Activated B cell treated with CpG ODN at 0.5 μM for 24 hours (primary cell): ENCODE results near the gene CNTN1. TPM values are rescaled to one million over a fixed set of nuclear protein-coding genes. Genes with fewer than 3 reads are reported as not detected.

Experiments used
- ATAC-seq: fragments of 200-7000 bp; cut with Tn5 transposase; one replicate; pipeline ENCODE4 v1.10.0; 2021; ENCODE audit warnings: low read depth, mild to moderate bottlenecking, moderate library complexity
- CTCF ChIA-PET: fragments of 350-600 bp; sonication (Branson Sonifier 250); formaldehyde crosslinking; loops from one replicate; lab custom pipeline; 2021; ENCODE audit warnings: antibody characterized with exemption; lab: Charles Lee
- POLR2A ChIA-PET: fragments of 350-600 bp; sonication (Branson Sonifier 250); formaldehyde crosslinking; loops from one replicate; lab custom pipeline; 2021; ENCODE audit warnings: antibody characterized with exemption; lab: Charles Lee
- DNase-seq: peaks from one replicate; pipeline ENCODE4 v3.0.0; 2022
- H3K27ac Mint-ChIP-seq: one replicate; pipeline ENCODE4 v1.8.0; 2020; ENCODE audit warnings: mixed read lengths
- H3K27me3 Mint-ChIP-seq: one replicate; pipeline ENCODE4 v1.8.0; 2021; ENCODE audit warnings: mixed read lengths
- H3K36me3 Mint-ChIP-seq: one replicate; pipeline ENCODE4 v1.8.0; 2021; ENCODE audit warnings: low read depth, mixed read lengths
- H3K4me1 Mint-ChIP-seq: one replicate; pipeline ENCODE4 v1.8.0; 2021; ENCODE audit warnings: mixed read lengths
- H3K4me3 Mint-ChIP-seq: one replicate; pipeline ENCODE4 v1.8.0; 2020; ENCODE audit warnings: mild to moderate bottlenecking, mixed read lengths
- H3K9me3 Mint-ChIP-seq: one replicate; pipeline ENCODE4 v1.8.0; 2020; ENCODE audit warnings: mixed read lengths
- intact Hi-C: fragments of 100-400 bp; cut with micrococcal nuclease; formaldehyde crosslinking; loops from one replicate; pipeline ENCODE4 v1.15.1; 2024
- total RNA-seq: library from RNA; stranded (reverse); gene quantifications from 2 replicates; pipeline ENCODE4 v1.2.3, GENCODE V29; 2022
- TF ChIP-seq, protein P1 (sequence below): fragments of 200-600 bp; IDR thresholded peaks from one replicate; pipeline ENCODE4 v1.8.0; 2022; ENCODE audit warnings: antibody characterized with exemption, mild to moderate bottlenecking

CNTN1 gene
- not detected in 2 replicates for total RNA-seq

DNA sequence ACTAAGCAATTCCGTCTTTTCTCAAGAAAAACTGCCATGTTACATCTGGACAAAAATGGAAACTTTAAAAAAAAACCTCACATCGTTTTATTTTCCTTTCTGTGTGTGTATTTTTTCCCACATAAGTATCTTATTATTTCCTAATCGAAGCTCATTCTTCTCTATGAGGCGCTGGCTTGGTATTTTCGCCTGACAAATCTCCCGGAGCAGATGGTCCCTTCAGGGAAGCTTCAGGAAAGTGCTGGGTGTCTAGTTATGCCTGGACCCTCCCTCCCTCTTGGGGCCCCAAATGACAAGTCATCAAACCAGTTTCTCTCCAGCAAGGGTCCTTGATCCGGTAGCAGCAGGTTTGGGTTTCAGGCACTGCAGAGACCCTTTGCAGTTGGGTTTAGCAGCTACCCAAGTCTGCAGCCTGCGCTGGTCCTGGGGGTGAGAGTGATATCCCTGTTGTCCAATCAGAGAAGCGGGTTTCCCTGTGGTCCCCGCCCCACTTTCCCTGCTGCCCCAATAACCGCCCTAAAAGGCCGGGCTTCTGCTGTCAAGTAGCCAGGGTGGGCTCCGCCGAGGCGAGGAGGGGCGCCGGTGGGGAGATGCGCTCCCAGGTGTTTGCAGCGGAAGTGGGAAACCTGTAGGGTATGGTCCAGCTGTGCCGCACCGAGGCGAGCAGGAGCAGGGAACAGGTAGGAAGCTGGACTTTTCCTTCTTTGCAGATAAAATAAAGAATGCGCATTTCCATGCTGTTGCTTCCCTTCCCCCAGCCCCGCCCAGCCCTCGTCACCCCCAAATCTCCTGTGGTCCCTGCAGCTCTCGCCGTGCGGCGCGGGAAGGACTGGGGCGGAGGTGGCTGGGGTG is at the start of gene CNTN1:
Gene CNTN1, plus strand, starts transcription at position 527 of the 852 bp plus-strand sequence.
- Mint-ChIP-seq H3K36me3 (no peaks in the 10 kb centered on the region), H3K4me3 (no peak within 1 kb of the TSS), H3K9me3 (no peaks in the 10 kb centered on the region), H3K27me3 (peaks cover 31% of the 10 kb centered on the region), H3K4me1 (peaks cover 4% of the 10 kb centered on the region), H3K27ac (no peak within 1 kb of the TSS)
- ChIA-PET CTCF (no interaction called here), POLR2A (no interaction called here)
- TF ChIP-seq, protein P1, sequence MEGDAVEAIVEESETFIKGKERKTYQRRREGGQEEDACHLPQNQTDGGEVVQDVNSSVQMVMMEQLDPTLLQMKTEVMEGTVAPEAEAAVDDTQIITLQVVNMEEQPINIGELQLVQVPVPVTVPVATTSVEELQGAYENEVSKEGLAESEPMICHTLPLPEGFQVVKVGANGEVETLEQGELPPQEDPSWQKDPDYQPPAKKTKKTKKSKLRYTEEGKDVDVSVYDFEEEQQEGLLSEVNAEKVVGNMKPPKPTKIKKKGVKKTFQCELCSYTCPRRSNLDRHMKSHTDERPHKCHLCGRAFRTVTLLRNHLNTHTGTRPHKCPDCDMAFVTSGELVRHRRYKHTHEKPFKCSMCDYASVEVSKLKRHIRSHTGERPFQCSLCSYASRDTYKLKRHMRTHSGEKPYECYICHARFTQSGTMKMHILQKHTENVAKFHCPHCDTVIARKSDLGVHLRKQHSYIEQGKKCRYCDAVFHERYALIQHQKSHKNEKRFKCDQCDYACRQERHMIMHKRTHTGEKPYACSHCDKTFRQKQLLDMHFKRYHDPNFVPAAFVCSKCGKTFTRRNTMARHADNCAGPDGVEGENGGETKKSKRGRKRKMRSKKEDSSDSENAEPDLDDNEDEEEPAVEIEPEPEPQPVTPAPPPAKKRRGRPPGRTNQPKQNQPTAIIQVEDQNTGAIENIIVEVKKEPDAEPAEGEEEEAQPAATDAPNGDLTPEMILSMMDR = no peak
- intact Hi-C loops = no loop called here
- ATAC-seq (no peak), DNase-seq (no peak)

DNA sequence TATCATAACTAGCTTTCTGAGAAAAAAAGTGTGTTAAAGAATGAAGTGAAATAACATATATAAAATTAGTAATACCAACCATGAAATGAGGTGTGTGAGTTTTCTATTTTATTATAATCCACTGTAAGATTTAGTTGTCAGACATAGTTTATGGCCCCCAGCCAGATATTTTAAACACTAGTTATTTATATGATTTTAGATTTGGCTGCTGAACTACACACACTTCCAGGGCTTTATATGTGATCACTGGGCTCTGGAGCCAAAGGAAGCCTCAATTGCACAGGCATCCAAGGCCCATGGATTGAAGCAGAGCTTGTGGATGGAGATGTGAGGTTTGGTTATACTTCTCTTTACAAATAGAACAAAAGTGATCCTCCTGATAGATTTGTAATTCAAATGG is 48.7 kb upstream of the CNTN1 start:
- Mint-ChIP-seq H3K27me3 (peaks cover 2% of the 10 kb centered on the region), H3K9me3 (peaks cover 4% of the 10 kb centered on the region), H3K36me3 (no peaks in the 10 kb centered on the region), H3K4me3 (no peak overlapping the region), H3K27ac (no peak overlapping the region), H3K4me1 (no peaks in the 10 kb centered on the region)
- ATAC-seq (no peak), DNase-seq (no peak)
- TF ChIP-seq, protein P1 = no peak
- intact Hi-C loops = no loop called here
- ChIA-PET POLR2A (no interaction called here), CTCF (no interaction called here)

DNA sequence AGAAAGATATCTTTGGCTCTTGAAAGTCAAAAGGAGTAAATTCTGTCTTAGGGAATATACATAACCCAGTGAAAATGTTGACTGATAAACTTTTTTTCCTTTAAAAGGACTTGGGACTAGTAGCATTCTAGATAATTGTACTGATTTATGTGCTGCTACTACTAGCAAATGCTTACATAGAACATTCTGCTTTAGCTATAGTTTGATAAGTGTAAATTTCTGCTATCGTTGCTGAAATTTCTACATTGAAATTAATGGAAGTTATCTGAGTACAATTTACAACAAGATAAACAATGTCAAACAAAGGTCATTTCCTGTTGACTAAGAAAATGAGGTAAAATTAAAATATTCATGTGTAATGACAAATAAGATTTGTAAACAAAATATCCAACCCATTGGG is 48.3 kb upstream of the CNTN1 start:
- H3K4me1 Mint-ChIP-seq = no peaks in the 10 kb centered on the region
- no peaks in the 10 kb centered on the region for H3K36me3 Mint-ChIP-seq
- no peak for ATAC-seq
- H3K9me3 Mint-ChIP-seq = peaks cover 4% of the 10 kb centered on the region
- peaks cover 2% of the 10 kb centered on the region for H3K27me3 Mint-ChIP-seq
- H3K4me3 Mint-ChIP-seq = no peak overlapping the region
- no peak for DNase-seq
- intact Hi-C loops = no loop called here
- TF ChIP-seq, protein P1 = no peak
- no peak overlapping the region for H3K27ac Mint-ChIP-seq
- ChIA-PET CTCF (no interaction called here), POLR2A (no interaction called here)

DNA sequence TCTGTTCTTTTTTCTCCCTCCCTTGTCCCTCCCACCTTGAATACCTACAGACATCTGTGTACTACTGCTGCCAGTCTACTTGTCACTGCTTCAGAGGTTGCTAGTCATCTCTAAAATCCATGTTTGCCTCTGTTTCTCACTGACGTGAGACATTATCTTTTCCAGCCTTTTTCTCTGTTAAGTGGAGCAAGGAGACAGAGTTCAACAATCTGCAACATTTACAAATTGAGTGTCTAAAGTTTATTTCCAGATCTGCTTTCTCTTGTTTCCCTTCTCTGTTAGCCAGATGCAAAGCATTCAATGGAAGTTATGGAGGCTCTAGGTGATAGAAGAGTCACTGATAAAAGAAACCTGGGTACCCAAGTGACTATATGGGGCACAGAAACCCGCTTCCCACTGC is 47.5 kb upstream of the CNTN1 start:
- H3K36me3 Mint-ChIP-seq = no peaks in the 10 kb centered on the region

DNA sequence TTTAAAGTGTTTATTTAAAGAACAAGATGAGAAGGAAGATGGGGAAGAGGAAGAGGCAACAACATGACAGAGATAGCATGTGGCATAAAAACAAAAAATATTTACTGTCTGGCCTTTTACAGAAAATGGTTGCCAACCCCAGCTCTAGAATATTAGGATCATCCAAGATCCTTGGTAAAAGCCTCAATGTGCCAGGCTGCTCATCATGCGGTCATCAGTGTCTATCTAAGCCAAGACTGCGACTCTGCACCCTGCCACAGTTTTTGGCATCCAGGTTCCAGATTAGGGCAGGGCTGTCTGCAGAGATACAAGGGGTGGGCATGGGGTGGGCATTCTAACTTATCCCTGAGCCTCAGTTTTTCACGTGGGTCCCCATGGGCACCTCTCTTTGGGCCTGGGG is 46.9 kb upstream of the CNTN1 start:
- DNase-seq (no peak), ATAC-seq (no peak)
- no peak overlapping the region for H3K4me3 Mint-ChIP-seq
- H3K36me3 Mint-ChIP-seq = no peaks in the 10 kb centered on the region
- no peaks in the 10 kb centered on the region for H3K4me1 Mint-ChIP-seq
- peaks cover 2% of the 10 kb centered on the region for H3K27me3 Mint-ChIP-seq
- peaks cover 2% of the 10 kb centered on the region for H3K9me3 Mint-ChIP-seq
- H3K27ac Mint-ChIP-seq = no peak overlapping the region
- CTCF ChIA-PET = no interaction called here
- POLR2A ChIA-PET = no interaction called here
- intact Hi-C loops = no loop called here
- TF ChIP-seq, protein P1 = no peak

More for the DNA sequence above, 47.5 kb upstream of the CNTN1 start:
- Mint-ChIP-seq H3K4me1 (no peaks in the 10 kb centered on the region), H3K27me3 (peaks cover 2% of the 10 kb centered on the region), H3K4me3 (no peak overlapping the region), H3K27ac (no peak overlapping the region), H3K9me3 (peaks cover 2% of the 10 kb centered on the region)
- ChIA-PET CTCF (no interaction called here), POLR2A (no interaction called here)
- DNase-seq = no peak
- TF ChIP-seq, protein P1 = no peak
- intact Hi-C loops = no loop called here
- ATAC-seq = no peak
